Spinal cord (tissue), 10 donors: ENCODE data around the gene LAPTM4A. TPM values are rescaled to one million over a fixed set of nuclear protein-coding genes. Genes with fewer than 3 reads are reported as not detected.

Experiments
- DNase-seq, 6 donors: peaks; one replicate each; pipeline versions ENCODE4 v3.0.0 to v3.0.0-alpha.2; 2013 to 2015; ENCODE audit warnings: low spot score in 6 of 6, low read depth in 4 of 6
- H3K27ac ChIP-seq: one replicate; pipeline ENCODE4 v1.5.1; 2013; ENCODE audit warnings: low read depth, low read length, control low read depth
- H3K27me3 ChIP-seq: one replicate; pipeline ENCODE4 v1.6.1; 2013; ENCODE audit warnings: low read length; ENCODE audit not compliant: control insufficient read depth, insufficient read depth
- H3K36me3 ChIP-seq: one replicate; pipeline ENCODE4 v1.6.1; 2013; ENCODE audit warnings: low read length; ENCODE audit not compliant: control insufficient read depth, insufficient read depth
- H3K4me1 ChIP-seq: one replicate; pipeline ENCODE4 v1.6.1; 2013; ENCODE audit warnings: low read length; ENCODE audit not compliant: control insufficient read depth, insufficient read depth
- H3K4me3 ChIP-seq: one replicate; pipeline ENCODE4 v1.5.1; 2013; ENCODE audit warnings: low read depth, low read length, control low read depth
- H3K9me3 ChIP-seq: one replicate; pipeline ENCODE4 v1.6.1; 2013; ENCODE audit warnings: low read length; ENCODE audit not compliant: control insufficient read depth, insufficient read depth
- WGBS: methylation state at CpG from one replicate; pipeline ENCODE4 v1.1.5; 2013; ENCODE audit warnings: missing lambda C conversion rate; ENCODE audit not compliant: insufficient coverage; 5-methylcytosine and 5-hydroxymethylcytosine counted together
- long read RNA-seq, 4 donors: transcript quantifications; one replicate each; lab custom pipeline, GENCODE V29; 2026
- polyA plus RNA-seq, 2 donors: library from polyadenylated mRNA; unstranded; fragments of 120-200 nt; gene quantifications; one replicate each; pipeline ENCODE4 v1.2.1, GENCODE V29; 2013; ENCODE audit not compliant: insufficient read length in 2 of 2
- total RNA-seq, 2 donors: library from RNA; depleted of rRNA in 1 of 2; stranded (reverse); fragments of 120-200 nt in 1 of 2; fragments of >200 nt in 1 of 2; gene quantifications; one replicate each; pipeline versions ENCODE4 v1.2.3 to v1.2.4, GENCODE V29; 2013 to 2014
- donor health status: healthy.

The LAPTM4A gene
- total RNA-seq (100 to 1,000 TPM; 159 to 208 TPM), polyA plus RNA-seq (100 to 1,000 TPM; 159 to 201 TPM)
- long read RNA-seq, donor 1, transcript LAPTM4A-201 (7 exons, 1,765 nt) = major isoform, 176 of 238 reads
- long read RNA-seq, donor 1, partial matches to known transcripts = 54 of 238 reads
- long read RNA-seq, donor 1, other reads (novel, unspliced or antisense) = 6 of 238 reads
- long read RNA-seq, donor 2, transcript LAPTM4A-201 (7 exons, 1,765 nt) = major isoform, 49 of 54 reads
- long read RNA-seq, donor 2, partial matches to known transcripts = 5 of 54 reads
- long read RNA-seq, donor 2, other reads (novel, unspliced or antisense) = 0 of 54 reads
- long read RNA-seq, donor 3, transcript LAPTM4A-201 (7 exons, 1,765 nt) = major isoform, 75 of 104 reads
- long read RNA-seq, donor 3, partial matches to known transcripts = 27 of 104 reads
- long read RNA-seq, donor 3, other reads (novel, unspliced or antisense) = 0 of 104 reads
- long read RNA-seq, donor 4, transcript LAPTM4A-201 (7 exons, 1,765 nt) = major isoform, 451 of 714 reads
- long read RNA-seq, donor 4, transcript LAPTM4A-202 (3 exons, 487 nt) = minor isoform, 11 of 714 reads
- long read RNA-seq, donor 4, partial matches to known transcripts = 237 of 714 reads
- long read RNA-seq, donor 4, other reads (novel, unspliced or antisense) = 15 of 714 reads

DNA sequence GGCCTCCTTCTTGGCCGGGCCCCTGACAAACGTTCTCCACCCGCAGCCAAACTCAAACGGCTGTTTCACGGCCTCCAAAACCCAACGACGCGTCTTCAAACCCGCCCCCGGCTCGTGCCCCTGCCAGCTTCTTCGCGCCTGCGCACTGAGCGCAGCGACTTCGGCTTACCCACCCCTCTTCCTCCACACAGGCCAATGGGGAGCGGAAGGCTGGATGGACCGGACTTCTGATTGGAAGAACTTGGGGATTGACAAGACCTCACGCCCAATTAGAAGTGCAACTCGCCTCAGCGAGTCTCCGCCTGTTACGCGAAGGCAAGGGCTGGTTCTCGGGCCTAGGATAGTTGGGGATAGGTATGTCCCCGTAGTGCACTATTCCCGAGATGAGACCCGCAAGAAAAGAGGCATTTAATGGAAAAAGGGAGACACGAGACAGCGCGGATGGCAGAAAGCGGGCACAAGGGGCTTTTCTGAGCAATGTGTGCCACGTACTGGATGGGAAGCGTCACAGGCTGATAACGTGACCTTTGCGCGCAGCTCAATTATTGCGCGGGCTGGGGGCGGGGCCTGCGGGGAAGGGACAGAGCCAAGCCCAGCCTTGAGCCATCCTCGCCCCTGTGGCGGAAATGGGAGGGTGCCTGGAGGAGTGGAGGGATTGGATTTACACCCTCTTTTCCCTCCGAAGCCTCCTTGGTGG lies at the start of gene LAPTM4A:
Gene LAPTM4A, minus strand, starts transcription at position 97 of the 697 bp plus-strand sequence. CDS start 108 bp downstream, outside the sequence.
- Histone ChIP-seq H3K4me1 (no peaks in the 10 kb centered on the region), H3K36me3 (no peaks in the 10 kb centered on the region), H3K27me3 (no peaks in the 10 kb centered on the region), H3K4me3 (peak within 1 kb of the TSS; percentile 89), H3K9me3 (no peaks in the 10 kb centered on the region), H3K27ac (peak within 1 kb of the TSS; percentile 100)
- peak; percentile 98 to 100 (median 100) for DNase-seq
- WGBS = under 1% methylated on average over 35 of the region's 45 CpGs

- Histone ChIP-seq H3K27ac (no peak overlapping the region), H3K4me1 (no peaks in the 10 kb centered on the region), H3K4me3 (no peak overlapping the region), H3K27me3 (peaks cover under 1% of the 10 kb centered on the region), H3K36me3 (no peaks in the 10 kb centered on the region), H3K9me3 (peaks cover 7% of the 10 kb centered on the region)
- WGBS = 91% methylated on average over 4 of the region's 4 CpGs
- no peak for DNase-seq
Measured at GRCh38 chr2:20100711-20101110, 49.3 kb upstream of the LAPTM4A start.

- no peaks in the 10 kb centered on the region for H3K36me3 ChIP-seq
- WGBS = 78% methylated on average over 6 of the region's 6 CpGs
- peaks cover 7% of the 10 kb centered on the region for H3K9me3 ChIP-seq
- no peaks in the 10 kb centered on the region for H3K27me3 ChIP-seq
- no peaks in the 10 kb centered on the region for H3K4me1 ChIP-seq
- H3K4me3 ChIP-seq = no peak overlapping the region
- no peak overlapping the region for H3K27ac ChIP-seq
- DNase-seq = no peak
Measured at GRCh38 chr2:20099780-20100179, 48.4 kb upstream of the LAPTM4A start.

DNA sequence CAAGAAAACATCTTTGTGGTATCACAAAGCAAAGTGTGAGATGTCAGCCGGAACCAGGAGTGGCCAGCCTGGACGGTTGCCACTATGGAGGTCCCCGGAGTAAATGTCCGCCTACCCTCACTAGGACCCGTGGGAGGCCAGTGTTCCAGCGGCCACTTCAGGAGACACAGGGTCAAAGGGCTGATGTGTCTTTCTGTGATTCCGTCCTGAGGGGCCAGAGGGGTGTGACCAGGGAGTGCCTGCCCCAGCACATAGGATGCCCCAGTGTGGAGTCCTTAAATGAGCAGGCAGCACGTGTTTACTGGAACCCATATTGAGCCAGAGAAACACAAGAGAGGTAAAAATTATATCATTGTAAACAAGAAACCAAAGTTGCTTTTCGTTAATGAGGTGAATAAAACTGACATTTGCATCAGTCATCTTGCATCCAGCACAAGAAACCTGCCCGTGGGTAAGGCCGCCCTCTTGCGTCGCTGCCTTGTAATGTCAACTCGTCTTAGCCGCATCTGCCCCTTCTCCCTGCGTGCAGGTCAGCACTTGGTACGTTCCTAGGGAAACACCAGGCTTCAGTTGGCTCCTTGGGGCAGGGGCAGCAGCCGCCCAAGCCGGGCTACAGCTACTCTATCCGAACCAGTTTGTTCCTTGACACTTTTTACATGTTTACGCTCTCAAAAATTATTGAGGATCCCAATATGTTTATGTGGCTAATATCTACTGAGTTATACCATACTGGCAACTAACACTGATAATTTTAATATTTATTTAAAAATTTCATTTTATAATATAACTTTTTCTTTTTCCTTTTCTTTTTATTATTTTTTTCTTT lies 46.7 kb upstream of the LAPTM4A start:
- H3K27ac ChIP-seq = no peak overlapping the region
- WGBS = 24% methylated on average over 15 of the region's 21 CpGs
- DNase-seq = peak in 4 of 6 donors; percentile 36 to 88 (median 69)
- peaks cover 7% of the 10 kb centered on the region for H3K9me3 ChIP-seq
- peaks cover 12% of the 10 kb centered on the region for H3K4me1 ChIP-seq
- H3K27me3 ChIP-seq = no peaks in the 10 kb centered on the region
- no peaks in the 10 kb centered on the region for H3K36me3 ChIP-seq
- H3K4me3 ChIP-seq = no peak overlapping the region

DNA sequence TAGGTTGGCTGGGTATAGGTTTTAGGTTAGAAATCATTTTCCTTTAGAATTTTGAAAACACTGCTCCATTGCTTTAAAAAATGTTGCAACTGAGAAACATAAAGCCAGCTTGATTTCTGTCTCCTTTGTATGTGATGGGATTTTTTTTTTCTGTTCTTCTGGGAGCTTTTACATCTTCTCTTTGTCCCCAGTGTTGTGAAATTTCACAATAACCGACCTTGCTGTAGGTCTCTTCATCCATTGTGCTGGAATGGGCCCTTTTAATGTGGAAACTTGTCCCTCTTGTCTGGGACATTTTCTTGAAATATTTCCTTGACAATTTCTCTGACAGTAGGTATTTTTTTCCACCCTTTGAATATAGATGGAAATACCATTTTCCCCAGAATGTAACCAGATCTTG lies 44.0 kb upstream of the LAPTM4A start:
- DNase-seq = no peak
- no peaks in the 10 kb centered on the region for H3K27me3 ChIP-seq
- no peak overlapping the region for H3K27ac ChIP-seq
- no peak overlapping the region for H3K4me3 ChIP-seq
- H3K36me3 ChIP-seq = no peaks in the 10 kb centered on the region
- no peaks in the 10 kb centered on the region for H3K9me3 ChIP-seq
- H3K4me1 ChIP-seq = peaks cover 23% of the 10 kb centered on the region
- no CpG with 5 or more reads among the region's 1 CpG for WGBS

- Histone ChIP-seq H3K4me1 (peaks cover 23% of the 10 kb centered on the region), H3K27me3 (no peaks in the 10 kb centered on the region), H3K4me3 (no peak overlapping the region), H3K27ac (no peak overlapping the region), H3K9me3 (no peaks in the 10 kb centered on the region), H3K36me3 (no peaks in the 10 kb centered on the region)
- no peak for DNase-seq
Measured at GRCh38 chr2:20094955-20095354, 43.5 kb upstream of the LAPTM4A start.

DNA sequence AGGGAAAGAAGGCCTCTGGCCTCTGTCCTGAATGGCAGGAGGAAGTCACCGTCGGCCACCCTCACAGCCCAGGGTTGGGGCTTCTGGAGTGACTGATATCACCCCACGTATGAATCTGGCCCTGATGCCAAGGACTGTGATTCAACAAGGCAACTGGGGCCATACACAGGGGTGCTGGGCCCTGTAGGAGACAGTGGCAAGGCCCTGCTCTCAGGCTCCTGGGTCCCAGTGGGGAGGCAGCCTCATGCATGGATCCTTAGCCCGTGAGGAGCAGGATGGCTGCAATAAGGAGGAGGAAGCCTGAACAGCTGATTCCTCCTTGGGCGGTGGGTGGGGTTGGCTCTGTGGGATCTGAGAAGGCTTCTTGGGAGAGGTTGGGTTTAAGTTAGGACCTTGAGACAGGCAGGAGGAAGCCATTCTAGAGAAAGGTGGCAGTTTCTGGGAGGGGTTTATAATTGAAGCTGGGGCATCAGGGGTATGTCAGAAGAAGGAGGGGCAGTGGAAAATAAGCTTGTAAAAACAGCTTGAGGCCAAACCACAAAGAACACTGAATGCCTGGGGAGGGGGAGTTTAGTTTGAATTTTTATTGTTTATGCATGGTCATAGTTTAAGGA lies 42.8 kb upstream of the LAPTM4A start:
- no peaks in the 10 kb centered on the region for H3K9me3 ChIP-seq
- no peaks in the 10 kb centered on the region for H3K36me3 ChIP-seq
- peaks cover 23% of the 10 kb centered on the region for H3K4me1 ChIP-seq
- no peak overlapping the region for H3K27ac ChIP-seq
- no peaks in the 10 kb centered on the region for H3K27me3 ChIP-seq
- WGBS = 68% methylated on average over 5 of the region's 5 CpGs
- no peak for DNase-seq
- no peak overlapping the region for H3K4me3 ChIP-seq

GRCh38 chr2:20093263-20094141 lies 42.1 kb upstream of the LAPTM4A start:
- DNase-seq = peak in 2 of 6 donors; percentile 41 to 67
- Histone ChIP-seq H3K9me3 (no peaks in the 10 kb centered on the region), H3K4me3 (no peak overlapping the region), H3K36me3 (no peaks in the 10 kb centered on the region), H3K27ac (no peak overlapping the region), H3K27me3 (no peaks in the 10 kb centered on the region), H3K4me1 (peaks cover 23% of the 10 kb centered on the region)
- 54% methylated on average over 10 of the region's 11 CpGs for WGBS
